A549 (cell line): ENCODE measurements around the gene TSPAN16. TPM values are rescaled to one million over a fixed set of nuclear protein-coding genes. Genes with fewer than 3 reads are reported as not detected.
A peak's percentile ranks its signal among the peaks of the same experiment; 100 is the strongest.
"Not testable (repeated sequence)": the region's sequence is repeated elsewhere in the genome, so short reads cannot be mapped to it uniquely, and the experiment has no call there.

Experiments used
- ATAC-seq, 2 experiments: fragments of 200-7000 bp in 1 of 2; fragments of >200 bp in 1 of 2; cut with Nextera tagmentation in 1 of 2; cut with Tn5 transposase in 1 of 2; 3 replicates each; pipeline versions ENCODE4 v1.8.0 to v1.9.1; 2018 to 2020; ENCODE audit warnings: mild to moderate bottlenecking in 1 of 2, moderate library complexity in 1 of 2
- CTCF ChIA-PET: fragments of 300-600 bp; sonication (Branson Sonifier 250); formaldehyde crosslinking; extraction: SDS; loops from one replicate; lab custom pipeline; 2021; ENCODE audit warnings: antibody characterized with exemption, inconsistent platforms; lab: Yijun Ruan, JAX
- POLR2A ChIA-PET: fragments of 350-600 bp; formaldehyde crosslinking; extraction: SDS; loops from one replicate; lab custom pipeline; 2021; ENCODE audit warnings: antibody characterized with exemption, inconsistent platforms; lab: Yijun Ruan, JAX
- DNase-seq, 2 experiments: peaks; one replicate each; pipeline versions ENCODE4 v3.0.0 to v3.0.0-alpha.2; 2011 to 2016; ENCODE audit warnings: low read depth in 1 of 2, low spot score in 1 of 2
- FAIRE-seq: peaks from 2 replicates; lab custom pipeline; 2011; peaks lifted over from hg19 to GRCh38; lab: Jason Lieb, UNC
- H3K27ac ChIP-seq, 2 experiments: fragments of >200 bp; sonication (Bioruptor Twin); formaldehyde crosslinking; 3 replicates each; pipeline ENCODE4 v1.5.1; 2016 to 2017
- H3K4me1 ChIP-seq: fragments of >200 bp; sonication (Bioruptor Twin); formaldehyde crosslinking; 3 replicates; pipeline ENCODE4 v1.6.1; 2016
- H3K4me2 ChIP-seq: fragments of >200 bp; sonication (Bioruptor Twin); formaldehyde crosslinking; 3 replicates; pipeline ENCODE4 v1.6.1; 2016
- H3K4me3 ChIP-seq: fragments of >200 bp; sonication (Bioruptor Twin); formaldehyde crosslinking; 3 replicates; pipeline ENCODE4 v1.5.1; 2016
- H3K9me3 ChIP-seq: fragments of >200 bp; sonication (Bioruptor Twin); formaldehyde crosslinking; 3 replicates; pipeline ENCODE4 v1.6.1; 2016
- BHLHE40 ChIP-seq: IDR thresholded peaks from 2 replicates; pipeline ENCODE4 v1.6.1; 2012; ENCODE audit warnings: low read depth, low read length, inconsistent platforms
- CBX2 ChIP-seq: fragments of 200-600 bp; sonication (generic); IDR thresholded peaks from 2 replicates; pipeline ENCODE4 v1.6.1; 2016; ENCODE audit warnings: low read depth, mild to moderate bottlenecking, borderline replicate concordance
- CBX8 ChIP-seq: fragments of 200-600 bp; sonication (generic); IDR thresholded peaks from 2 replicates; pipeline ENCODE4 v1.6.1; 2016
- CEBPB ChIP-seq, 2 experiments: fragments of >200 bp in 1 of 2; sonication (Bioruptor Twin) in 1 of 2; formaldehyde crosslinking in 1 of 2; IDR thresholded peaks; 2 replicates each; pipeline ENCODE4 v1.6.1; 2012 to 2016
- CHD4 ChIP-seq: fragments of 200-600 bp; sonication (generic); IDR thresholded peaks from 2 replicates; pipeline ENCODE4 v1.6.1; 2016; ENCODE audit warnings: antibody characterized with exemption, mild to moderate bottlenecking, borderline replicate concordance
- EHF ChIP-seq: fragments of 250-450 bp; sonication (Bioruptor Pico); IDR thresholded peaks from 2 replicates; pipeline ENCODE4 v1.5.0; 2020; ENCODE audit warnings: mild to moderate bottlenecking
- EHMT2 ChIP-seq: fragments of 200-600 bp; sonication (generic); IDR thresholded peaks from 2 replicates; pipeline ENCODE4 v1.6.1; 2016; ENCODE audit warnings: antibody characterized with exemption, low read depth, mild to moderate bottlenecking, moderate library complexity
- EP300 ChIP-seq, 2 experiments: fragments of >200 bp; sonication (Bioruptor Twin); formaldehyde crosslinking; IDR thresholded peaks; 2 replicates in 1 of 2; 3 replicates in 1 of 2; pipeline ENCODE4 v1.6.1; 2016 to 2017
- FOSL2 ChIP-seq, 2 experiments: fragments of 450-650 bp in 1 of 2; fragments of >200 bp in 1 of 2; sonication (Bioruptor Twin) in 1 of 2; formaldehyde crosslinking; IDR thresholded peaks; 2 replicates each; pipeline versions ENCODE4 v1.5.0 to v1.6.1; 2016 to 2020; ENCODE audit warnings: mild to moderate bottlenecking in 1 of 2, moderate library complexity in 1 of 2
- HEYL ChIP-seq: fragments of 250-450 bp; sonication (Bioruptor Pico); IDR thresholded peaks from 2 replicates; pipeline ENCODE4 v1.8.0; 2021; ENCODE audit warnings: mild to moderate bottlenecking, moderate library complexity
- HOXA7 ChIP-seq: fragments of 250-450 bp; sonication (Bioruptor Pico); IDR thresholded peaks from 2 replicates; pipeline ENCODE4 v1.5.0; 2020; ENCODE audit warnings: mild to moderate bottlenecking, moderate library complexity
- HOXB13 ChIP-seq: fragments of 250-450 bp; sonication (Bioruptor Pico); IDR thresholded peaks from 2 replicates; pipeline ENCODE4 v1.5.0; 2020; ENCODE audit warnings: low read depth, mild to moderate bottlenecking, moderate library complexity
- JUNB ChIP-seq: fragments of >200 bp; sonication (Bioruptor Twin); formaldehyde crosslinking; IDR thresholded peaks from 2 replicates; pipeline ENCODE4 v1.6.1; 2016
- MAFK ChIP-seq: fragments of 450-650 bp; IDR thresholded peaks from 2 replicates; pipeline ENCODE4 v1.6.1; 2014; ENCODE audit not compliant: partially characterized antibody
- NFE2L2 ChIP-seq: fragments of 150-350 bp; conservative IDR thresholded peaks from 2 replicates; pipeline ENCODE4 v1.6.1; 2014; ENCODE audit warnings: low read length
- NPAS2 ChIP-seq: fragments of 250-450 bp; sonication (Bioruptor Pico); IDR thresholded peaks from 2 replicates; pipeline ENCODE4 v1.8.0; 2022; ENCODE audit warnings: mild to moderate bottlenecking, moderate library complexity, borderline replicate concordance
- NR3C1 ChIP-seq: fragments of >200 bp; sonication (Bioruptor Twin); formaldehyde crosslinking; IDR thresholded peaks from 3 replicates; pipeline ENCODE4 v1.6.1; 2017
- PHF8 ChIP-seq: fragments of 200-600 bp; sonication (generic); IDR thresholded peaks from 2 replicates; pipeline ENCODE4 v1.6.1; 2016; ENCODE audit warnings: low read depth, mild to moderate bottlenecking, antibody characterized with exemption, moderate library complexity, borderline replicate concordance
- POLR2A ChIP-seq: IDR thresholded peaks from 2 replicates; pipeline ENCODE4 v1.6.1; 2012; ENCODE audit warnings: mild to moderate bottlenecking, low read length
- RARB ChIP-seq: fragments of 250-450 bp; sonication (Bioruptor Pico); IDR thresholded peaks from 2 replicates; pipeline ENCODE4 v1.8.0; 2021; ENCODE audit warnings: mild to moderate bottlenecking, moderate library complexity
- RCOR1 ChIP-seq: fragments of 150-350 bp; IDR thresholded peaks from 2 replicates; pipeline ENCODE4 v1.6.1; 2014; ENCODE audit warnings: antibody characterized with exemption, low read length, low read depth
- RFX5 ChIP-seq: fragments of 450-650 bp; IDR thresholded peaks from 2 replicates; pipeline ENCODE4 v1.7.1; 2014; ENCODE audit warnings: antibody characterized with exemption, mild to moderate bottlenecking, moderate library complexity
- RNF2 ChIP-seq: fragments of 200-600 bp; sonication (generic); IDR thresholded peaks from 2 replicates; pipeline ENCODE4 v1.6.1; 2016; ENCODE audit warnings: low read depth, mild to moderate bottlenecking, antibody characterized with exemption, moderate library complexity, borderline replicate concordance
- SREBF2 ChIP-seq: fragments of 450-650 bp; IDR thresholded peaks from 2 replicates; pipeline ENCODE4 v1.6.1; 2014; ENCODE audit warnings: mild to moderate bottlenecking, moderate library complexity
- TP53 ChIP-seq: fragments of 250-450 bp; sonication (Bioruptor Pico); IDR thresholded peaks from 2 replicates; pipeline ENCODE4 v1.5.0; 2021; ENCODE audit warnings: mild to moderate bottlenecking, moderate library complexity
- USF2 ChIP-seq: fragments of 450-650 bp; IDR thresholded peaks from 2 replicates; pipeline ENCODE4 v1.6.1; 2014; ENCODE audit warnings: antibody characterized with exemption
- ZC3H11A ChIP-seq: fragments of 450-650 bp; IDR thresholded peaks from 2 replicates; pipeline ENCODE4 v1.6.1; 2014; ENCODE audit warnings: antibody characterized with exemption, mild to moderate bottlenecking
- ZFP36 ChIP-seq: fragments of 450-650 bp; IDR thresholded peaks from 2 replicates; pipeline ENCODE4 v1.6.1; 2014; ENCODE audit warnings: borderline replicate concordance; ENCODE audit not compliant: partially characterized antibody
- ZNF302 ChIP-seq: fragments of 250-450 bp; sonication (Bioruptor Pico); IDR thresholded peaks from 2 replicates; pipeline ENCODE4 v1.9.0; 2021; ENCODE audit warnings: inconsistent platforms, mild to moderate bottlenecking, moderate library complexity
- WGBS: methylation state at CpG from one replicate; pipeline ENCODE4 v1.1.6; 2017; ENCODE audit errors: missing lambda C conversion rate; 5-methylcytosine and 5-hydroxymethylcytosine counted together
- polyA plus RNA-seq, 4 experiments: library from polyadenylated mRNA; depleted of rRNA in 3 of 4; stranded (reverse); fragments of >200 nt; fragmentation: RNase III in 1 of 4; extraction: RNeasy Plus Mini Kit Qiagen cat#74134 plus additional on column Dnase treatment in 1 of 4; gene quantifications; 2 replicates in 3 of 4; 3 replicates in 1 of 4; pipeline ENCODE4 v1.2.3, GENCODE V29; 2011 to 2017

TSPAN16 gene
- polyA plus RNA-seq, 2 of the 4 experiments (the other 2 are of a cell fraction) = not detected

- no peak for FAIRE-seq
- no peaks in the 10 kb centered on the region for H3K4me1 ChIP-seq
- WGBS = 90% methylated on average over 5 of the region's 5 CpGs
- POLR2A ChIA-PET = no interaction called here
- no peak overlapping the region for H3K4me2 ChIP-seq
- no peak overlapping the region for H3K4me3 ChIP-seq
- CTCF ChIA-PET = interaction anchor here (1.3 to 1.5 kb wide), 2 partner anchors 48 to 150 kb away, joined by 4 to 6 read pairs; no protein-coding TSS in a partner anchor
- H3K27ac ChIP-seq = no peak overlapping the region
- ATAC-seq = no peak
- DNase-seq = no peak
- TF ChIP-seq HOXA7 (CRISPR knock-in tag) = no peak
- TF ChIP-seq CHD4 = no peak
- TF ChIP-seq ZC3H11A = no peak
- no peak for TF ChIP-seq FOSL2 (IDR thresholded peaks at IDR 0.05)
- TF ChIP-seq FOSL2 (CRISPR knock-in tag; IDR thresholded peaks at IDR 0.05) = no peak
- no peak for TF ChIP-seq EHF (CRISPR knock-in tag)
- TF ChIP-seq USF2 = no peak
- TF ChIP-seq EP300 (IDR thresholded peaks at IDR 0.05) = no peak
- TF ChIP-seq EHMT2 = no peak
- TF ChIP-seq JUNB = no peak
- no peak for TF ChIP-seq HEYL
- TF ChIP-seq NPAS2 (CRISPR knock-in tag) = no peak
- TF ChIP-seq ZNF302 (CRISPR knock-in tag) = no peak
- TF ChIP-seq CEBPB (IDR thresholded peaks at IDR 0.05) = no peak
- no peak for TF ChIP-seq RFX5
- TF ChIP-seq TP53 = no peak
- TF ChIP-seq CBX8 = no peak
- no peak for TF ChIP-seq NFE2L2
- no peak for TF ChIP-seq SREBF2
- TF ChIP-seq RARB (CRISPR knock-in tag) = no peak
- H3K9me3 ChIP-seq = no peaks in the 10 kb centered on the region
These were observed 36.9 kb downstream of the TSPAN16 start for GRCh38 chr19:11332822-11333221.

GRCh38 chr19:11333838-11334237 is 37.9 kb downstream of the TSPAN16 start:
- POLR2A ChIA-PET, H3K4me1 ChIP-seq, H3K4me2 ChIP-seq, H3K27ac ChIP-seq, CTCF ChIA-PET, H3K4me3 ChIP-seq, FAIRE-seq, H3K9me3 ChIP-seq: not testable (repeated sequence)
- ATAC-seq = peak; percentile 52 to 56; a peak in 3 of 6 replicates
- peak in 1 of 2 experiments; percentile 71 for DNase-seq
- 53% methylated on average over 9 of the region's 9 CpGs for WGBS

- DNase-seq = no peak
- FAIRE-seq = no peak
- POLR2A ChIA-PET = no interaction called here
- H3K27ac ChIP-seq = no peak overlapping the region
- no peak overlapping the region for H3K4me2 ChIP-seq
- peaks cover 12% of the 10 kb centered on the region for H3K4me1 ChIP-seq
- ATAC-seq = no peak
- TF ChIP-seq NR3C1 (no peak), EHF (CRISPR knock-in tag) (no peak), PHF8 (no peak), TP53 (no peak), ZFP36 (no peak), MAFK (no peak), RCOR1 (no peak), RNF2 (no peak), EP300 (IDR thresholded peaks at IDR 0.05) (no peak), CEBPB (IDR thresholded peaks at IDR 0.05) (no peak), HOXA7 (CRISPR knock-in tag) (no peak), POLR2A (no peak), JUNB (no peak), HOXB13 (CRISPR knock-in tag) (no peak), BHLHE40 (no peak), CBX2 (no peak)
- TF ChIP-seq, all 56 proteins: peak for 0
- CTCF ChIA-PET = interaction anchor here (0.7 kb wide), 2 partner anchors 25 to 42 kb away, joined by 3 to 5 read pairs; no protein-coding TSS in a partner anchor
- no peaks in the 10 kb centered on the region for H3K9me3 ChIP-seq
- no peak overlapping the region for H3K4me3 ChIP-seq
- WGBS = 96% methylated on average over 10 of the region's 17 CpGs
These were observed 39.6 kb downstream of the TSPAN16 start for GRCh38 chr19:11335449-11336146.
